HepG2 (cell line): Measurements from ENCODE around the gene OR4N5. TPM values are rescaled to one million over a fixed set of nuclear protein-coding genes. Genes with fewer than 3 reads are reported as not detected.

Experiments used
- ATAC-seq: fragments of 200-7000 bp; cut with Tn5 transposase; 3 replicates; pipeline ENCODE4 v1.9.1; 2020; ENCODE audit warnings: mild to moderate bottlenecking, moderate library complexity
- BruUV-seq: library from RNA; stranded (reverse); fragments of 400-500 nt; replicated peaks from 2 replicates; lab custom pipeline; 2021; lab: Mats Ljungman, UMichigan
- CTCF ChIA-PET: fragments of 300-600 bp; formaldehyde crosslinking; extraction: SDS; loops from one replicate; lab custom pipeline; 2021; ENCODE audit warnings: low total read pairs, inconsistent platforms, low intra/inter-chr PET ratio; lab: Yijun Ruan, JAX
- POLR2A ChIA-PET: fragments of 350-600 bp; sonication (Branson Sonifier 250); formaldehyde crosslinking; loops from one replicate; lab custom pipeline; 2020; ENCODE audit warnings: antibody characterized with exemption, inconsistent platforms; lab: Yijun Ruan, JAX
- DNase-seq: peaks from one replicate; pipeline ENCODE4 v3.0.0-alpha.2; 2015; ENCODE audit warnings: low spot score
- FAIRE-seq: peaks from 3 replicates; lab custom pipeline; 2011; peaks lifted over from hg19 to GRCh38; lab: Jason Lieb, UNC
- H2AFZ ChIP-seq: one replicate; pipeline ENCODE4 v1.6.1; 2011; ENCODE audit warnings: low read length, inconsistent platforms
- H3K27ac ChIP-seq: fragments of 300-600 bp; 3 replicates; pipeline ENCODE4 v1.8.0; 2011; ENCODE audit warnings: mixed run types, mild to moderate bottlenecking, mixed read lengths, low read length, inconsistent platforms; ENCODE audit not compliant: insufficient read depth; ENCODE audit errors: extremely low read length
- H3K27me3 ChIP-seq, 2 experiments: fragments of 200-600 bp in 1 of 2; 2 replicates in 1 of 2; 3 replicates in 1 of 2; pipeline versions ENCODE4 v1.6.0 to v1.8.0; 2011; ENCODE audit warnings: low read length in 2 of 2, mild to moderate bottlenecking in 2 of 2, moderate library complexity in 2 of 2, inconsistent platforms in 1 of 2; ENCODE audit not compliant: insufficient read depth in 2 of 2, control insufficient read depth in 1 of 2
- H3K36me3 ChIP-seq, 2 experiments: fragments of 200-600 bp in 1 of 2; replicated peaks in 1 of 2; 2 replicates in 1 of 2; 3 replicates in 1 of 2; pipeline versions ENCODE4 v1.5.1 to v1.8.0; 2011; ENCODE audit warnings: low read length in 2 of 2, inconsistent platforms in 1 of 2; ENCODE audit not compliant: insufficient read depth in 2 of 2, control insufficient read depth in 1 of 2
- H3K4me1 ChIP-seq: 2 replicates; pipeline ENCODE4 v1.5.1; 2012; ENCODE audit warnings: low read length, inconsistent platforms; ENCODE audit not compliant: insufficient read depth
- H3K4me2 ChIP-seq: 2 replicates; pipeline ENCODE4 v1.6.0; 2011; ENCODE audit warnings: low read depth, low read length, inconsistent platforms
- H3K4me3 ChIP-seq, 3 experiments: fragments of 200-600 bp in 1 of 3; sonication (generic), shearing (Covaris generic) in 1 of 3; replicated peaks in 1 of 3; 2 replicates each; pipeline ENCODE4 v1.5.1; 2011 to 2016; ENCODE audit warnings: low read length in 3 of 3, inconsistent platforms in 2 of 3, low read depth in 2 of 3, mild to moderate bottlenecking in 2 of 3, control low read depth in 1 of 3, mixed read lengths in 1 of 3; ENCODE audit not compliant: insufficient read depth in 1 of 3
- H3K79me2 ChIP-seq: one replicate; pipeline ENCODE4 v1.6.1; 2011; ENCODE audit warnings: low read length, inconsistent platforms; ENCODE audit not compliant: insufficient read depth
- H3K9ac ChIP-seq: 2 replicates; pipeline ENCODE4 v1.6.0; 2011; ENCODE audit warnings: mild to moderate bottlenecking, low read depth, low read length, inconsistent platforms; ENCODE audit not compliant: insufficient read depth
- H3K9me3 ChIP-seq: 2 replicates; pipeline ENCODE4 v1.5.1; 2012; ENCODE audit warnings: mild to moderate bottlenecking, low read length
- H4K20me1 ChIP-seq: 2 replicates; pipeline ENCODE4 v1.6.0; 2011; ENCODE audit warnings: inconsistent platforms, mild to moderate bottlenecking, low read length, moderate library complexity; ENCODE audit not compliant: insufficient read depth
- PRDM15 ChIP-seq: sonication (generic); formaldehyde crosslinking; IDR thresholded peaks from 2 replicates; pipeline ENCODE4 v1.4.0; 2020; ENCODE audit warnings: missing genetic modification reagents
- THRA ChIP-seq: sonication (generic); formaldehyde crosslinking; IDR thresholded peaks from 2 replicates; pipeline ENCODE4 v1.4.0; 2020; ENCODE audit warnings: missing genetic modification reagents, borderline replicate concordance
- ZBTB2 ChIP-seq: sonication (generic); formaldehyde crosslinking; IDR thresholded peaks from 2 replicates; pipeline ENCODE4 v1.8.0; 2022; ENCODE audit warnings: low read depth, missing genetic modification reagents
- ZFP37 ChIP-seq: sonication (generic); formaldehyde crosslinking; IDR thresholded peaks from 2 replicates; pipeline ENCODE4 v1.4.0; 2020; ENCODE audit warnings: missing genetic modification reagents, borderline replicate concordance
- ZNF138 ChIP-seq: sonication (generic); formaldehyde crosslinking; IDR thresholded peaks from 2 replicates; pipeline ENCODE4 v1.5.0; 2020; ENCODE audit warnings: mild to moderate bottlenecking, low read depth, missing genetic modification reagents
- ZNF580 ChIP-seq: IDR thresholded peaks from 2 replicates; pipeline ENCODE4 v1.6.1; 2016; ENCODE audit warnings: low read depth, borderline replicate concordance
- WGBS: methylation state at CpG from one replicate; pipeline ENCODE4 v1.1.6; 2017; ENCODE audit warnings: low lambda C conversion rate; 5-methylcytosine and 5-hydroxymethylcytosine counted together
- in situ Hi-C: cut with HindIII; loops from 2 replicates; pipeline ENCODE4 v1.10.0; 2017; ENCODE audit warnings: low pct_unique_long_range_greater_than_20kb; ENCODE audit not compliant: extremely low pct_ligation_motif_present
- intact Hi-C: fragments of 100-400 bp; cut with micrococcal nuclease; formaldehyde crosslinking; loops from one replicate; pipeline ENCODE4 v1.10.0; 2022; ENCODE audit not compliant: unreplicated experiment
- polyA plus RNA-seq, 8 experiments: library from polyadenylated mRNA; depleted of rRNA in 3 of 8; stranded (reverse) in 7 of 8; unstranded in 1 of 8; fragments of >200 nt; fragmentation: Illumina TruSeq in 4 of 8; extraction: Trizol in 4 of 8; gene quantifications; 2 replicates each; pipeline versions ENCODE4 v1.2.1 to v1.2.3, GENCODE V29; 2011 to 2016; ENCODE audit warnings: low read depth in 4 of 8, missing spikeins in 1 of 8, mixed read lengths in 1 of 8; ENCODE audit not compliant: insufficient read depth in 1 of 8
- total RNA-seq, 5 experiments: library from RNA; depleted of rRNA; stranded (reverse); fragments of >200 nt; fragmentation: Illumina TruSeq; extraction: Trizol; gene quantifications; 2 replicates each; pipeline ENCODE4 v1.2.3, GENCODE V29; 2016; ENCODE audit warnings: low read depth in 1 of 5

The OR4N5 gene
- total and polyA plus RNA-seq, 2 of the 13 experiments (the other 11 are each of a cell fraction or from before 2014, with no cell fraction given) = not detected

GRCh38 chr14:20179218-20179617 lies 40.6 kb downstream of the OR4N5 start:
- no peak for ATAC-seq
- Histone ChIP-seq H3K4me2 (no peak overlapping the region), H3K9ac (no peak overlapping the region), H3K79me2 (no peaks in the 10 kb centered on the region), H4K20me1 (no peaks in the 10 kb centered on the region), H3K4me3 (no peak overlapping the region), H3K27me3 (no peaks in the 10 kb centered on the region), H3K36me3 (no peaks in the 10 kb centered on the region), H3K4me1 (no peaks in the 10 kb centered on the region), H3K27ac (no peak overlapping the region), H3K9me3 (no peaks in the 10 kb centered on the region), H2AFZ (no peak overlapping the region)
- no TSS peak for BruUV-seq
- no peak for FAIRE-seq
- CTCF ChIA-PET = no interaction called here
- intact Hi-C loops = no loop called here
- DNase-seq = no peak
- TF ChIP-seq ZFP37 (CRISPR knock-in tag) (no peak), THRA (CRISPR knock-in tag) (no peak)
- 8% methylated on average over 5 of the region's 5 CpGs for WGBS
- POLR2A ChIA-PET = no interaction called here
- in situ Hi-C loops = no loop called here

- no peak for FAIRE-seq
- no peak overlapping the region for H3K4me2 ChIP-seq
- no peaks in the 10 kb centered on the region for H3K27me3 ChIP-seq
- no peaks in the 10 kb centered on the region for H4K20me1 ChIP-seq
- no peak overlapping the region for H3K4me3 ChIP-seq
- 0% methylated on average over 2 of the region's 2 CpGs for WGBS
- no peak overlapping the region for H3K9ac ChIP-seq
- in situ Hi-C loops = no loop called here
- no peak for ATAC-seq
- no peaks in the 10 kb centered on the region for H3K36me3 ChIP-seq
- H3K4me1 ChIP-seq = no peaks in the 10 kb centered on the region
- ChIA-PET CTCF (no interaction called here), POLR2A (no interaction called here)
- no peaks in the 10 kb centered on the region for H3K9me3 ChIP-seq
- intact Hi-C loops = no loop called here
- H2AFZ ChIP-seq = no peak overlapping the region
- H3K79me2 ChIP-seq = no peaks in the 10 kb centered on the region
- H3K27ac ChIP-seq = no peak overlapping the region
- no TSS peak for BruUV-seq
- no peak for DNase-seq
- TF ChIP-seq PRDM15 (CRISPR knock-in tag) (no peak), ZNF138 (no peak), ZNF580 (no peak), ZBTB2 (CRISPR knock-in tag) (no peak)
Measured at GRCh38 chr14:20179880-20180279, 41.3 kb downstream of the OR4N5 start.
